GM12878 (cell line): Measurements from ENCODE around the gene KCNMB2. TPM values are rescaled to one million over a fixed set of nuclear protein-coding genes. Genes with fewer than 3 reads are reported as not detected.

Experiments used
- CREB1 ChIP-seq: IDR thresholded peaks from 2 replicates; pipeline ENCODE4 v1.6.1; 2012; ENCODE audit warnings: low read depth, mild to moderate bottlenecking, inconsistent platforms
- CREM ChIP-seq: IDR thresholded peaks from 2 replicates; pipeline ENCODE4 v1.6.1; 2014; ENCODE audit warnings: antibody characterized with exemption, low read depth
- IKZF2 ChIP-seq, 2 experiments: fragments of 450-650 bp; IDR thresholded peaks; 2 replicates each; pipeline ENCODE4 v1.6.1; 2017; ENCODE audit warnings: mild to moderate bottlenecking in 2 of 2, moderate library complexity in 2 of 2
- KAT2A ChIP-seq: conservative IDR thresholded peaks from 2 replicates; pipeline ENCODE4 v1.6.1; 2011; ENCODE audit warnings: low read depth, low read length; ENCODE audit not compliant: control insufficient read depth
- MEF2A ChIP-seq: IDR thresholded peaks from 2 replicates; pipeline ENCODE4 v1.6.1; 2011; ENCODE audit warnings: low read depth, mild to moderate bottlenecking, low read length, moderate library complexity; ENCODE audit not compliant: insufficient read depth
- ZBED1 ChIP-seq: IDR thresholded peaks from 2 replicates; pipeline ENCODE4 v1.6.1; 2016; ENCODE audit warnings: borderline replicate concordance
- polyA plus RNA-seq, 11 experiments: library from polyadenylated mRNA; depleted of rRNA in 4 of 11; unstranded in 6 of 11; stranded (reverse) in 5 of 11; fragments of >200 nt; fragmentation: Nextera tagmentation in 4 of 11; fragmentation: Illumina TruSeq in 1 of 11; extraction: Ambion mirVana in 4 of 11; extraction: Trizol in 1 of 11; gene quantifications; 1 replicate in 1 of 11; 2 replicates in 10 of 11; pipeline versions ENCODE4 v1.2.1 to v1.2.3, GENCODE V29; 2011 to 2016; ENCODE audit warnings: inconsistent platforms in 2 of 11, missing spikeins in 2 of 11, low read depth in 1 of 11
- total RNA-seq, 4 experiments: library from RNA; depleted of rRNA in 3 of 4; stranded (reverse); fragments of >200 nt in 3 of 4; fragmentation: Illumina TruSeq in 1 of 4; extraction: Trizol in 1 of 4; gene quantifications; 2 replicates each; pipeline versions ENCODE4 v1.2.1 to v1.2.3, GENCODE V29; 2013 to 2021
- TF ChIP-seq, protein P1 (sequence below): IDR thresholded peaks from 2 replicates; pipeline ENCODE4 v1.6.1; 2012; ENCODE audit warnings: improper control_type of control experiment, low read depth, low read length; ENCODE audit not compliant: insufficient replicate concordance

KCNMB2 gene
- total and polyA plus RNA-seq, 10 of the 15 experiments (the other 5 are each of a cell fraction or from before 2014, with no cell fraction given) = 0.22 to 18.8 (median 11.0) TPM

DNA sequence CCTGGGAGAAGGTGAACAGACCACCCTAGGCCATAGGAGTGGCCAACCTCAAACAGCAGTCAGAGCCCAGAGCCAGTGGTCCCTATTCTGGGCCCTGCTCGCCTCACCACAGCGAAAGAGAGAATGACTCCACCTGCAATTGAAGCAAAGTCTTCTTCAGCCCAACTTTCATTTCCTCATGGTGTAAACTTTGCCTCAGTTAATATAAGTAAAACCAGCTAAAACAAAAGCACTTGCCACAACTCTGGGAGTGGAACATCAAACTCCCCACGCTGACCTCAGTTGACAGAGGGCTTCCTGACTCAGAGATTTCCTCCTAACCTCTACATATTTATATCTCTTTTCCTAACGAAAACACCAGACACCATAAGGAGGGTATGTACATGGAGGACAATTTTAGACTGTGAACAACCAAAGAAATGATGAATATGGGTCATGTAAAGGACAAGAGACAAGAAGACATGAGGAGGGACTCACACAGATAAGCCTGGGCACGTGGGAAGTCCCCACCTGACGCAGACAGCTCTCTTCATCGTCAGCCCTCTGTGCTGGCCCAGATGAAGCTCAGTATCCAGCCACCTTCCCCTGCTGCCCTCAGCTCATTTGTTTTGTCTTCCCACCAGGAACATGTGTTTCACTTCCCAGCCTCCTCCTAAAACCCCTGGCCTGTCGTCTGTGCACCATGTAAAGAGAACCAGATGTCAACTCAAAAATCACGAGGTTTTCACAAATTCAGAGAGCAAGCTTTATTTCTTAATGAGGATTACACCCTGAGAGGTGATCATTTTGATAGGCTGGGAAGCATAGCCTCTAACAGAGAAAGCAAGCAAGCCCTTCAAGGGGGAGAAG is 140.9 kb downstream of the KCNMB2 start (continued):
- TF ChIP-seq, protein P1, sequence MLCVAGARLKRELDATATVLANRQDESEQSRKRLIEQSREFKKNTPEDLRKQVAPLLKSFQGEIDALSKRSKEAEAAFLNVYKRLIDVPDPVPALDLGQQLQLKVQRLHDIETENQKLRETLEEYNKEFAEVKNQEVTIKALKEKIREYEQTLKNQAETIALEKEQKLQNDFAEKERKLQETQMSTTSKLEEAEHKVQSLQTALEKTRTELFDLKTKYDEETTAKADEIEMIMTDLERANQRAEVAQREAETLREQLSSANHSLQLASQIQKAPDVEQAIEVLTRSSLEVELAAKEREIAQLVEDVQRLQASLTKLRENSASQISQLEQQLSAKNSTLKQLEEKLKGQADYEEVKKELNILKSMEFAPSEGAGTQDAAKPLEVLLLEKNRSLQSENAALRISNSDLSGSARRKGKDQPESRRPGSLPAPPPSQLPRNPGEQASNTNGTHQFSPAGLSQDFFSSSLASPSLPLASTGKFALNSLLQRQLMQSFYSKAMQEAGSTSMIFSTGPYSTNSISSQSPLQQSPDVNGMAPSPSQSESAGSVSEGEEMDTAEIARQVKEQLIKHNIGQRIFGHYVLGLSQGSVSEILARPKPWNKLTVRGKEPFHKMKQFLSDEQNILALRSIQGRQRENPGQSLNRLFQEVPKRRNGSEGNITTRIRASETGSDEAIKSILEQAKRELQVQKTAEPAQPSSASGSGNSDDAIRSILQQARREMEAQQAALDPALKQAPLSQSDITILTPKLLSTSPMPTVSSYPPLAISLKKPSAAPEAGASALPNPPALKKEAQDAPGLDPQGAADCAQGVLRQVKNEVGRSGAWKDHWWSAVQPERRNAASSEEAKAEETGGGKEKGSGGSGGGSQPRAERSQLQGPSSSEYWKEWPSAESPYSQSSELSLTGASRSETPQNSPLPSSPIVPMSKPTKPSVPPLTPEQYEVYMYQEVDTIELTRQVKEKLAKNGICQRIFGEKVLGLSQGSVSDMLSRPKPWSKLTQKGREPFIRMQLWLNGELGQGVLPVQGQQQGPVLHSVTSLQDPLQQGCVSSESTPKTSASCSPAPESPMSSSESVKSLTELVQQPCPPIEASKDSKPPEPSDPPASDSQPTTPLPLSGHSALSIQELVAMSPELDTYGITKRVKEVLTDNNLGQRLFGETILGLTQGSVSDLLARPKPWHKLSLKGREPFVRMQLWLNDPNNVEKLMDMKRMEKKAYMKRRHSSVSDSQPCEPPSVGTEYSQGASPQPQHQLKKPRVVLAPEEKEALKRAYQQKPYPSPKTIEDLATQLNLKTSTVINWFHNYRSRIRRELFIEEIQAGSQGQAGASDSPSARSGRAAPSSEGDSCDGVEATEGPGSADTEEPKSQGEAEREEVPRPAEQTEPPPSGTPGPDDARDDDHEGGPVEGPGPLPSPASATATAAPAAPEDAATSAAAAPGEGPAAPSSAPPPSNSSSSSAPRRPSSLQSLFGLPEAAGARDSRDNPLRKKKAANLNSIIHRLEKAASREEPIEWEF = no peak
- TF ChIP-seq CREB1 (peak; percentile 22; the same call in 1 of the 2 replicates), KAT2A (no peak), CREM (peak; percentile 51; the same call in 1 of the 2 replicates), ZBED1 (peak; percentile 87), IKZF2 (IDR thresholded peaks at IDR 0.05) (0 out of 4 replicates have a peak, but pooled peaks have one; percentile 11 to 14), MEF2A (peak; percentile 53; the same call in 1 of the 2 replicates)
